Activated CD4-positive, alpha-beta T cell treated with anti-CD3 and anti-CD28 coated beads, Interleukin-2, amount 50 U/mL, for 48 hours (primary cell): ENCODE measurements around the gene FBLN5.
"Not testable (repeated sequence)": the region's sequence is repeated elsewhere in the genome, so short reads cannot be mapped to it uniquely, and the experiment has no call there.

Experiments used
- DNase-seq, 2 experiments: peaks; one replicate each; pipeline ENCODE4 v3.0.0-alpha.2; 2020

The FBLN5 gene

DNA sequence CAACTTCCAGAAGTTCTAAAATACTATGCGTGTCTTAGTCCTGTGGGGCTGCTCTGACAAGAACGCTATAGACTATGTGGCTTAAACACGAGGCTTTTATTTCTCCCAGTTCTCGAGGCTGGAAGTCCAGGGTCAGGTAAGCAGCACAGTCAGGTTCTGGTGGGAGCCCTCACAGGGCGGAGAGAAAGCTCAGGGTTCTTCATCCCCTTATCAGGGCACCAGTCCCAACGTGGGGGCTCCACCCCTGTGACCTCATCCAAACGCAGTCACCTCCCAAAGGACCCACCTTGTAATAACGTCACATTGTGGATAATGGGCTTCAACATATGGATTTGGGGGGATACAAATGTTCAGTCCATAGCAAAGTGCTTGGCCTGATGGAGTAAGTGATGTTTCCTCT, 43.0 kb downstream of the FBLN5 start:
- DNase-seq, result no peak

GRCh38 chr14:91903070-91903469, 44.4 kb downstream of the FBLN5 start:
- no peak for DNase-seq

- DNase-seq, result no peak
These were observed 45.2 kb downstream of the FBLN5 start for GRCh38 chr14:91902336-91902735.

DNA sequence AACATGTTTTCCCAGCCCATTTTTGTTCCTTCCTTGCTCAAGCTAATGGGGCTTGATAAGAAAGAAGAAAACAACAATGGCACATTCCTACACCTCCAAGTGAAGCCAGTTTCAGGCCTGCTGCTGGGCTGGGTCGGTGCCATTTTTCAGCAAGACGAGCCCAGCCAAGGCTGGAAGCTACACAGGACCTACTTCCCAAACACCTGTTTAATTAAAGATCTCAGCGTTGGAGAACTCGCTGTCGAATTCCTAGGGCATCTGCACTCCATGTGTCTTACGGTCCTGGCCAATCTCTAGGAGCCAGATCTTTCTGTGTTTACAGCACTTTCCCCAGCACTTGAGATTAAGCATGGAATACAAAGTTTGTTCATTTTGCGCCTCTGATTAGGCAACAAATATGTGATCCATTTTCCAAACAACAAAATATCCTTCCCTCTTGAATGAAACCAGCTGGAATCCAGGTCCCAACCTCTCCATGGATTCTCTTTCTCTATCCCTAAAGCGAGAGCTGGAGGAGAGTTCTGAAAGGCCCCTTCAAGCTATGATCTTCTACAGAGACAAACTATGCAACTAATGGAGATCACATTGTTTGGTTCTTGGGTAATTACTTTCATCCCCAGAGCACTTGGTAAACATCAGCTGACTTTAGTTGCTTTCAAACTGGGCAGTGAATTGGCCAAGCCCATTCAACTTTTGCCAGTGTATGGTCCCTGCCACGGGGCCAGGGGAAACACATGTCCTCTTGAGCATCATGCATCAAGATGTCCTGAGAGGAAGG, 45.9 kb downstream of the FBLN5 start:
- DNase-seq, result no peak

- no peak for DNase-seq
These were observed 47.7 kb downstream of the FBLN5 start for GRCh38 chr14:91899806-91900205.

- no peak for DNase-seq
These were observed 48.3 kb downstream of the FBLN5 start for GRCh38 chr14:91899213-91899612.

DNA sequence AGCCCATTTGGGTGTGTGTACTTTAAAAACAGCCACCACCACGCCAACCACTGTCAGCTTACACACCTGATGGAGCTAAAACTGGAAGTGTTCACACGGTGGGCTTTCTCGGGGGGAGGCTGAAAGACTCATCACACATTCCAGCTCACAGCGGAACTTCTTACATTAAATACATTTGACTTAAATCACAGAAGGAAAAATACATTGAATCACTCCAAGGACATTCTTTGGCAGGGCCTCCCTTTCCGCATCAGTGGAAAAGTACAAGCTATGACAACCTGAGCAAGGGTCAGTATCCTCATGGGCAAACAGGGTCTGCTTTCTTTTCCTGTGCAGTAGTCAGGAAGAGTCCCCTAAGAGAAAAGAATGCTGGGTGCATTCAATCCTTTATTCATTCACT, 49.1 kb downstream of the FBLN5 start:
- DNase-seq, result no peak

DNA sequence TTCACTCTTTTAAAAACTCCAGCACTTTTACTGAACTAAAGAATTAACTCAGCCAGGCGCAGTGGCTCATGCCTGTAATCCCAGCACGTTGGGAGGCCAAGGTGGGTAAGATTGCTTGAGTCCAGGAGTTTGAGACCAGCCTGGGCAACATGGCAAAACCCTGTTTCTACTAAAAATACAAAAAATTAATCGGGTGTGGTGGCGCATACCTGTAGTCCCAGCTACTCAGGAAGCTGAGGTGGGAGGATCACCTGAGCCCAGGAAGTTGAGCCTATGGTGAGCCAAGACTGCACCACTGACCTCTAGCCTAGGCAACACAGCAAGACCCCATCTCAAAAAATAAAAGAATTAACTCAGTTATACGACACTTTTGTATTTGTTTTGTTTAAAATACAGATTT, 49.8 kb downstream of the FBLN5 start:
- not testable (repeated sequence) for DNase-seq

GRCh38 chr14:91897106-91897701, 50.3 kb downstream of the FBLN5 start:
- no peak for DNase-seq

DNA sequence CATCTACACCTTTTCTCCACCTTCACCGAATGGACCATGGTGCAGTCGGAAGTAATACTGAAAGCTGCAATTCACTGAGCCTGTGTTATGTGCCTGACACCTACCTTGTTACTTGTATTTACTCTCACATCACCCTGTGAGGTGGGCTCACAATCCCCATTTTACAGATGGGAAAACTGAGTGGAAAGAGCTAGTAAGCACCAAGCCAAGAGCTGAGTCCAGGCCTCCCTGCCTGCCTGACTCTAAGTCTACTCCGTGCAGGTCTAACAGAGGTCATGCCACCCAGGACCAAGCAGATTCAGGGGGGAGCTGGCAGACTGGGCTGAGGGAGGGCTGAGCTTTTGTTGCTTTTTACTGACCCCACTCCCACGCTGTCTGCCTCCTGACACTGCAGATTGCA, 51.1 kb downstream of the FBLN5 start:
- no peak for DNase-seq

DNA sequence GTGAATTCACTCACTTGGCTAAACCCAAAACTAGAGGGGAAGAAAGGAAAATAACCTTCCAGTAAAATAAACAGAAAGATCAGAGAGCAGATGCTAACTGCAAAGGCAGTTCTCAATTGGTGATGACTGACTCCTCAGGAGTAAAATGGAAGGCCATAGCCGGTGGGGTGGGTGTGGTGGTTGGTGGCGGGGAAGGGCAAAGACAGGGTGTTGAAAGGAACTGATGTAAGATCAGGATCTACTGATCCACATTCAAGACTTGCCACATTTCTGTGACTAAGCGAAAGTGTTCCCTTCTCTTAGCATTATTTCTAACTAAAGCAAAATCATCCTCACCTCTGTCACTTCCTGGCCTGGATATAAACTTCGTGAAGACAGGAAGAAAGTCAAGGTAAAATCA, 53.8 kb downstream of the FBLN5 start:
- DNase-seq, result peak in 1 of 2 experiments; percentile 60

GRCh38 chr14:91893007-91893406, 54.5 kb downstream of the FBLN5 start:
- DNase-seq, result no peak

- DNase-seq, result no peak
These were observed 55.7 kb downstream of the FBLN5 start for GRCh38 chr14:91891721-91892220.

DNA sequence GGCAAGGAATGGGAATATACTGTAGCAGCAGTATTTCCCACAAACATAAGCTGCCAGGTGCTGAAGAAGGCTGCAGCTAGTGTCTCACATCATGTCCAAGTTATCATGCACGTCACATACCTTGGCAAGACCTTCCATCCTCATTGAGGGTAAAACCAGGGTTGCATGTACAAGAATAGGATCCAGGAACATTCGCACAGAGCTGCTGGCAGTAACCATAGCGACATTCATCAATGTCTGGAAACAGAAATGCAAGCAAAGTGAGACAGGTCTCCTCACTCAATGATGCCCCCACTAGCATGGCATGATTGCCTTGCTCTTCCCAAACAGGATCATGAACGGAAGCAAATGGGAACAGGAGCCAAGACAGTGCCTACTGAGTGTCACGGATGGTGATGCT, 56.4 kb downstream of the FBLN5 start:
- DNase-seq, result no peak

DNA sequence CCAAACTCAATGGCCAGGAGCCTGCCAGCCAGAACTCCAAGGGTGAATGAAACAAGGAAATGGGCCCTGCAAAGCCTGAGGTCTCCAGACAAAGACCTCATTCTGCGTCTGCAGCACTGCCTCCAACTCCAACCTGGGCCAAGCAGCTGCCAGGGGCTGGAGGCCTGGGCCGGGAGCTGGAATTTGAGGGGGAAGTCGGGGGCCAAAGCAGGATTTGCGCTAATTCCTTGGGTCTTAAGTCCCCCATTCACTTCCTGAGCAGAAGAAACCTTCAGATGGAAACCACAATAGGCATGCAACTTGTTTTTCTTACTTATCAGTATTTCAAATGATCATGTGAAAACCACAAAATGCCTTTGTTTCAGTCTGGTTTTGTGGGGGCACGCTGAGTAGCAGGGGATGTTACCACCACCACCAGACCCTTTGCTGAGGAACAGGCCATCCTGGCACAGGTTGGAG, 57.2 kb downstream of the FBLN5 start:
- no peak for DNase-seq

DNA sequence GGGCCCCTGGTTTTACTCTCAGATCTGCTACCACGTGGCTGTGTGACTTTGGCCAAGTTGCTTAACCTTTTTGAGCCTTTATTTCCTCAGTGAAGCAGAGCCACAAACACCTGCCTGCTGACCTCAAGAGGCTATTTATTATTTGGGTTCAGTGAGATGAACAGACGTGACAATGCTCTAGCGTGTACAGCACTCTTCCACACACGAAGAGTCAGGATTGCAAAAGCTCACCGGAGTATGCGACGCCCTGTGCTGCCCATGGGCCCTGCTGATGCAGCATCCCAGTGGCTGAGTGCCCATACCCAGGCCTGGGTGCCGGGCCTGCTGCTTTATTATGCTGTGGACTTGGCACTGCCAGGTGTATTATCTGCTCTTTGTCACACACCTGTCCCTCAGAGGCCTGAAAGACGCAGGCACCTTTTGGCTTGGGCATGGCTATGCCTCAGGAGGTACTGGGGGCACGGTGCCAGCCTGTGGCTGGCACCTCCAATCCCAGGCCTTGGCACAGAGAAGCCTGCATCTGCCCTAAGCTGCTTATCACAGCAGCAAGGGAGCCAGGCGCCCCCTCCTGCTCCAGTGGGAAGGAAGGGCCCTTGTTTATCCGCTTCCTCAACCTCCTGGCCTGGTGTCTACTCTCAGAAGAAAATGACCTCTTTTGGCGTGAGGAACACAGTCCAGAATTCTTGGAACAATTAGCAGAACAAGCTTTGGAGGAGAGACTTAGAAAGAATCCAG, 57.9 kb downstream of the FBLN5 start:
- no peak for DNase-seq

DNA sequence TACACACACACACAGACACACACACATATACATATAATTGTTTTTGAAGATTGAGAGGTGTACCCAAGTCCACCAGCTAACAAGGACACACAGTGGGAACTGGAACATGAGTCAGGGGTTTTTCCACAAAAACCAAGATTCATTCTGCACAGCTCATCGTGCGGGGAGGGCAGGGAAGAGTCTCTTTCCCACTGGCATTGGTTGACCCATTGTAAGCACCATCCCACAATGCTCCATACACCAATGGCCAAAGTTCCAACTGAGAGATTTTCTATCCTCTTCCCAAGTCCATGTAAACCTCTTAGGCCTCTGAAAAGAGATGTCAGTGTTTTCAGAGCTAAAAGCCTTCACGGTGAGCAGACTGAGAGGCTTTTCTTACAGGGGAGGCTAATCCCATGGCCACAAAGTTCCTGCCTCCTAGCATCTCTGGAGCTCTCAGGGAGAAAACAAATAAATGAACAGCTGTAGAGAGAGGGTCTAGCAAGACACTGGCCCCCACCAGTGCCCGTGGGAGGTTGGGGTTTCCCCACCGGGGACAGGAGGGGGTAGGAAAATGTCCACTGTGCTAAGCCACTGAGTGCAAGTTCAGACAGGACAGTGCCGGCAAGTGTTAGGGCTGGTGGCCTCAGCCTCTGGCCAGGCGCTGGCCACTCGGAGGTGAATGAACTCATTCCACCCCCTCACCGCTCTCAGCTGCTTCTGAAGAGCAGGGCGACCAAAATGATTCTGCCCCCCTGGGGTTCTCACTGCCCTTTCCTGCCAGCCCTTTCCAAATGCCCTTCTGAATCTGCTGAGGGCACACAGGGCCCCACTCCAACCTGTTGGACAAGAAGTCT, 58.6 kb downstream of the FBLN5 start:
- no peak for DNase-seq

DNA sequence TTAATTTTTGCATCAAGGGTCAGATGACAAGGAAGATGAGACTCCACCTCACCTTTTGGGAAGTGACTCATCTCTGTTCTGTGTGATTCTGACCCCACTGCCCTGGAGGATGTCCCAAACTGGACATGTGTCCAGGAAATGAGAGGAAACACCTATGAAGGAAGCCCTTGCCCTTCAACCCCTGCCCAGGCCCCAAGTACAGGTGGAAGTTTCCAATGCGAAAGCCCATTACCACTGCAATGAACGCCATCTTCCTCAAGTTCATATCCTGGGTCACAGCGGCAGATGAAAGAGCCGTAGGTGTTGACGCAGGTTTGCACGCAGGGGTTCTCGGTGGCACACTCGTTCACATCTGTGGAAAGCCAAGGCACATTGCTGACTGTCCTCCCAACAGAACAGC, 60.5 kb downstream of the FBLN5 start:
- no peak for DNase-seq

DNA sequence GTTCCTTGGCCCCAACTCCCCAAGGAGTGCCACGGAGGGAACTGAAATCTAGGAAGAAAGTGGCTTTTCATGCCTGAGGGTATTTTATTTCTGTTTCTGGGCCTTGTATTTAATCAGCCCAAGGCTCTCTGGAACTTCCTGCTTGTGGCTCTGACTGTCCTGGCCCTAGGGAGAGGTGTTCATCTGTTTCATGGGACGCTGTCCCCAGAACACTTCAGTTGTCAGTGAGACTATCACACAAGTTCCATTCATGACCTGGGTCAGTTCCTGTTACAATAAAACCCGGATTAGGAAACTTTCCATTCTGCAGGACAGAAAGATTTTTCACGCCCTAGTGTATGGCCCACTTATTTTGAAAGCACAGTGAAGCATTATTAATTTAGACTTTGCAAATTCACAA, 61.7 kb downstream of the FBLN5 start:
- no peak for DNase-seq

DNA sequence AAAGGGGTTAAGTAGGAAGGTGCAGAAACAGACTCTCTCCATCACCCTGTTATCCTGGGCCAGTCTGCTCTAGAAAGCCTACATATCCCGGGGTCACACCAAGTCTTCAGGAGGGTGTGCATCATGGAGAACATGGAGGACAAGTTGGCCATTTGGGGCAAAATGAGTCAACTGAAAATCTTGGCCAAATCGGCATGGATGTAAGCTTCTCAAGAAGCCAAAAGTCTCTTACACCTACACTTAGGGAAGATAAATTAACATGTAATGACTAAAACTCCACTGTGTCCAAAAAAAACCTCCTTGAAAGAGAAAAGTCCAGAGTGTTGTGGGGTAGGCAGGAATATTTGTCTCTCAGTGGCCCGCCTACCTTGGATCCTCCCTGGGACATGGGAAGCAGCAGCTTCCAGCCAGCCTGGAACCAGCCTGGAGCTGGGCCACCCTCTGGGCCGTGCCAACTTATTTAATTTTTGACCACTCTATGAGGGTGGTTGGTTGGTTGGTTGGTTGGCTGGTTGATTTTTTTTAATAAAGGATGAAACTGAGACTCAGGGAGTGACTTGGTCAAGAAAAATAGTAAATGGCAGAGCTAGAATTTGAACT, 62.3 kb downstream of the FBLN5 start:
- no peak for DNase-seq

GRCh38 chr14:91884664-91885063, 62.8 kb downstream of the FBLN5 start:
- DNase-seq, result no peak

DNA sequence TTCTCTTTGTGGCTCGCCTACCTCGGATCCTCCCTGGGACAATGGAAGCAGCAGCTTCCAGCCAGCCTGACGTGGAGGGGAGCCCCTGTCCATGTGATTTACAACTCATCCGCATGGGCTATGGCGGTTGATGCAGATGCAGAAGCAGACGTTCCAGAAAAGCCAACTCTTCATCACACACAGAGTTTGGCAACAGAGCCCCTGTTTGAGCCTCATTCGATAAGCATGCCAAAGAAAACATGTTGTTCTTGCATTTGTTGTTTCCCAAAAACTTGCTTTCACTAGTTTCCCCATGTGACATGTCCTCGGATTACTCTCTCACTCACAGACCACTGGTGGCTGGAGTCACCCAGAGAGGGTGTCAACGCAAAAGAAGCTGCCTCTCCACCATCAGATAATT, 63.7 kb downstream of the FBLN5 start:
- DNase-seq, result no peak
